ENCODE results near the gene MGAT3.

- TF ChIP-seq POLR2AphosphoS5 (IDR thresholded peaks at IDR 0.05) (no peak), POLR2A (IDR thresholded peaks at IDR 0.05) (no peak)
Measured at GRCh38 chr22:39416319-39416718, 40.5 kb upstream of the MGAT3 start.
